Psoas muscle (tissue), 8 donors: ENCODE results near the gene KLHDC7A. TPM values are rescaled to one million over a fixed set of nuclear protein-coding genes. Genes with fewer than 3 reads are reported as not detected.

Experiments
- ATAC-seq, 4 donors: fragments of 200-7000 bp; cut with Tn5 transposase; one replicate each; pipeline ENCODE4 v1.9.1; 2020; ENCODE audit warnings: moderate library complexity in 3 of 4, mild to moderate bottlenecking in 2 of 4
- DNase-seq, 2 donors: peaks; one replicate each; pipeline ENCODE4 v3.0.0-alpha.2; 2020
- H3K27ac ChIP-seq: fragments of 200-600 bp; one replicate; pipeline ENCODE4 v1.8.0; 2022
- H3K27me3 ChIP-seq, 3 donors: fragments of 200-600 bp in 1 of 3; one replicate each; pipeline versions ENCODE4 v1.6.1 to v1.8.0; 2013 to 2022; ENCODE audit warnings: low read length in 2 of 3, mild to moderate bottlenecking in 2 of 3, moderate library complexity in 1 of 3; ENCODE audit not compliant: insufficient read depth in 3 of 3
- H3K36me3 ChIP-seq, 2 donors: fragments of 200-600 bp in 1 of 2; one replicate each; pipeline versions ENCODE4 v1.6.1 to v1.8.0; 2013 to 2022; ENCODE audit warnings: low read depth in 1 of 2, mild to moderate bottlenecking in 1 of 2, moderate library complexity in 1 of 2; ENCODE audit not compliant: insufficient read depth in 1 of 2
- H3K4me1 ChIP-seq: fragments of 200-600 bp; one replicate; pipeline ENCODE4 v1.8.0; 2022
- H3K4me3 ChIP-seq: fragments of 200-600 bp; one replicate; pipeline ENCODE4 v1.8.0; 2022; ENCODE audit warnings: mild to moderate bottlenecking
- H3K9me3 ChIP-seq: fragments of 200-600 bp; one replicate; pipeline ENCODE4 v1.8.0; 2022
- WGBS, 3 donors: extraction: QIAGEN DNeasy Blood & Tissue Kit; methylation state at CpG; one replicate each; pipeline versions ENCODE4 v1.1.6 to v1.1.7; 2013; 5-methylcytosine and 5-hydroxymethylcytosine counted together
- intact Hi-C, 2 donors: fragments of 100-400 bp; cut with DNase I; formaldehyde crosslinking; loops; one replicate each; pipeline versions ENCODE4 v1.11.0 to v1.14.2; 2022
- polyA plus RNA-seq, 3 donors: library from polyadenylated mRNA; stranded (reverse); fragments of 200-250 nt; gene quantifications; one replicate each; pipeline ENCODE4 v1.2.3, GENCODE V29; 2013
- total RNA-seq, 4 donors: library from RNA; stranded (reverse); fragmentation: NEBNext Ultra II Directional in 2 of 4; extraction: Animal tissue kit (Norgen Biotek cat#: 25700) in 2 of 4; gene quantifications; one replicate each; pipeline versions ENCODE4 v1.2.1 to v1.2.4, GENCODE V29; 2021 to 2023
- TF ChIP-seq, protein P1 (sequence below): fragments of 200-600 bp; IDR thresholded peaks from one replicate; pipeline ENCODE4 v1.8.0; 2022; ENCODE audit warnings: antibody characterized with exemption
- donor health status: healthy with polysubstance abuse.
- donor health status: DM: no; HTN: no; CAD: no; lungs with moderate emphysema.
- donor health status: Bipolar disorder and iron deficiency.
- donor health status: healthy.
- donor health status: DM: yes; HTN: yes; CAD: no.
- donor health status: DM: no; HTN: no; CAD: no.
- donor health status: DM: no; HTN: no; CAD: no.
- donor health status: DM: yes; HTN: yes; CAD: no.

The KLHDC7A gene
- total and polyA plus RNA-seq, 7 donors, result 0.01 TPM; not detected in 6

DNA sequence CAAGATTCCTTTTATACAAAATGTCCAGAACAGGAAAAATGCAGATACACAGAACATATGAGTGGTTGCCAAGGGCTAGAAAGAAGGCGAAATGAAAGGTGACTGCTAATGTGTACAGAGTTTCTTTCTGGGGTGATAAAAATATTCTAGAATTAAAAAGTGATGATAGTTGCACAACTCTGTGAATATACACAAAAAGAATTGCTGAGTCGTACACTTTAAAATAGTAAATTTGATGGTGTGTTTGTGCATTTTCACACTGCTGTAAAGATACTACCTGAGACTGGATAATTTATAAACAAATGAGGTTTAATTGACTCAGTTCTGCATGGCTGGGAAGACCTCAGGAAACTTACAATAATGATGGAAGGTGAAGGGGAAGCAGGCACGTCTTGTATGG is 23.9 kb downstream of the KLHDC7A start:
- ATAC-seq (no peak), DNase-seq (no peak)
- Histone ChIP-seq H3K4me1 (no peaks in the 10 kb centered on the region), H3K27me3 (peaks cover under 1 to 9% (median 4%) of the 10 kb centered on the region in 3 donors), H3K9me3 (peaks cover 14% of the 10 kb centered on the region), H3K4me3 (no peak overlapping the region), H3K27ac (no peak overlapping the region), H3K36me3 (no peaks in the 10 kb centered on the region)
- TF ChIP-seq, protein P1, sequence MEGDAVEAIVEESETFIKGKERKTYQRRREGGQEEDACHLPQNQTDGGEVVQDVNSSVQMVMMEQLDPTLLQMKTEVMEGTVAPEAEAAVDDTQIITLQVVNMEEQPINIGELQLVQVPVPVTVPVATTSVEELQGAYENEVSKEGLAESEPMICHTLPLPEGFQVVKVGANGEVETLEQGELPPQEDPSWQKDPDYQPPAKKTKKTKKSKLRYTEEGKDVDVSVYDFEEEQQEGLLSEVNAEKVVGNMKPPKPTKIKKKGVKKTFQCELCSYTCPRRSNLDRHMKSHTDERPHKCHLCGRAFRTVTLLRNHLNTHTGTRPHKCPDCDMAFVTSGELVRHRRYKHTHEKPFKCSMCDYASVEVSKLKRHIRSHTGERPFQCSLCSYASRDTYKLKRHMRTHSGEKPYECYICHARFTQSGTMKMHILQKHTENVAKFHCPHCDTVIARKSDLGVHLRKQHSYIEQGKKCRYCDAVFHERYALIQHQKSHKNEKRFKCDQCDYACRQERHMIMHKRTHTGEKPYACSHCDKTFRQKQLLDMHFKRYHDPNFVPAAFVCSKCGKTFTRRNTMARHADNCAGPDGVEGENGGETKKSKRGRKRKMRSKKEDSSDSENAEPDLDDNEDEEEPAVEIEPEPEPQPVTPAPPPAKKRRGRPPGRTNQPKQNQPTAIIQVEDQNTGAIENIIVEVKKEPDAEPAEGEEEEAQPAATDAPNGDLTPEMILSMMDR, result no peak
- intact Hi-C loops, result no loop called here
- 68 to 79% (median 72%) methylated on average over 3 of the region's 3 CpGs for WGBS, 3 donors

DNA sequence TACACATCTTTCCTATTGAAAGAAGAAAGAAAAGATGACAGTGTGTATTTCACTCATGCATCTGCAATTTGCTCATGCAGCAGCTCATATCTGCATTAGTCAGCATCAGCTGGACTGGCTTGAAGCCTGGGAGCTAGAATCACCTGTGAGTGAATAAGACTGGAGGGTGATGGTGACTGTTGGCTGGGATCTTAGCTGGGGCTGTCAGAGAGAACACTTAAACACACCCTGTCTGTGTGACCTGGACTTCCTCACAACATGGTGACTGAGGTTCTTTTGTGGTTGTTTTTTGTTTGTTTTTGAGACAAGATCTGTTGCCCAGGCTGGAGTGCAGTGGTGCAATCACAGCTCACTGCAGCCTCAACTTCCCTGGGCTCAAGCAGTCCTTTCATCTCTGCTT is 24.9 kb downstream of the KLHDC7A start:
- intact Hi-C loops, result no loop called here
- TF ChIP-seq, protein P1, result no peak
- H3K4me1 ChIP-seq, result no peaks in the 10 kb centered on the region
- peaks cover 14% of the 10 kb centered on the region for H3K9me3 ChIP-seq
- peaks cover 0 to 5% (median 2%) of the 10 kb centered on the region in 3 donors for H3K27me3 ChIP-seq
- no peak overlapping the region for H3K4me3 ChIP-seq
- ATAC-seq, result no peak
- DNase-seq, result no peak
- H3K27ac ChIP-seq, result no peak overlapping the region
- H3K36me3 ChIP-seq, result no peaks in the 10 kb centered on the region

GRCh38 chr1:18508084-18508483 is 27.4 kb downstream of the KLHDC7A start:
- no peak for DNase-seq
- WGBS, 3 donors, result 93 to 100% (median 93%) methylated on average over 1 of the region's 1 CpG

DNA sequence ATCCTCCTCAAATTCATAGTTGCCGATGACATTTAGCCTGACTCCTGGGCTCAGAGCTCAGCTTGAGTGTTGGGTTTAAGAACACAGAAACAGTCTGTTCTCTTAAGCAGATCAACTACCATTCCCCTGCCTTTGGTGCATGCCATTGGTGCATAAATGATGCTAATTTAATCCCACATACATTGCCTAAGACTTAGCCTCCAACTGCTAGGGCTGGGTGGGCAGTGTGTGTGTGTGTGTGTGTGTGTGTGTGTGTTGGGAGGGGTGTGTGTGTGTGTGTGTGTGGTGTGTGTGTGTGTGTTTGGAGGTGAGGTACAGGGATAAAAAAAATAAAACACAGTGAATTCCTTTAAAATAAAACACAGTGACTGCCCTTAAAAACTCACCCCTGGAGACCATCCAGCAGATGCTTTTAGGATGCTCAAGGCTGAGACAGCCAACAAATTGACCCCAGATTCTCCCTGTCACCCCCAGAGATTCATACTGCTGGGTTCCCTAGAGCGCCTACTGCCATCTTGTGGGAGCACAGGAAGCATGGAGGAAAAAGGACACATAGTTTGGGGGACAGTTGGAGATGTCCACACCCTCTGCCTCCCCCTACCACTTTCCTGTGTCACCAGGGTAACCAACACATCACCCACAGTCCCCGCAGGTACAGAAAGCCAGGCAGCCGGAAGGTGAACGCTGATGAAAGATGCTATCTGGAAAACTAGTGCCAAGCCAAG is 30.6 kb downstream of the KLHDC7A start:
- WGBS, 3 donors, result 78 to 85% (median 85%) methylated on average over 5 of the region's 5 CpGs
- intact Hi-C loops, result no loop called here
- DNase-seq, result no peak
- Histone ChIP-seq H3K4me3 (no peak overlapping the region), H3K36me3 (no peaks in the 10 kb centered on the region), H3K4me1 (no peaks in the 10 kb centered on the region), H3K27ac (no peak overlapping the region), H3K27me3 (no peaks in the 10 kb centered on the region), H3K9me3 (peaks cover 24% of the 10 kb centered on the region)
- TF ChIP-seq, protein P1, result no peak
- no peak for ATAC-seq

More at GRCh38 chr1:18508084-18508483, 27.4 kb downstream of the KLHDC7A start:
- no peak overlapping the region for H3K27ac ChIP-seq
- H3K4me1 ChIP-seq, result no peaks in the 10 kb centered on the region
- no peak for ATAC-seq
- no peaks in the 10 kb centered on the region for H3K27me3 ChIP-seq
- peaks cover 14% of the 10 kb centered on the region for H3K9me3 ChIP-seq
- intact Hi-C loops, result no loop called here
- H3K36me3 ChIP-seq, result no peaks in the 10 kb centered on the region
- H3K4me3 ChIP-seq, result no peak overlapping the region
- TF ChIP-seq, protein P1, result no peak

DNA sequence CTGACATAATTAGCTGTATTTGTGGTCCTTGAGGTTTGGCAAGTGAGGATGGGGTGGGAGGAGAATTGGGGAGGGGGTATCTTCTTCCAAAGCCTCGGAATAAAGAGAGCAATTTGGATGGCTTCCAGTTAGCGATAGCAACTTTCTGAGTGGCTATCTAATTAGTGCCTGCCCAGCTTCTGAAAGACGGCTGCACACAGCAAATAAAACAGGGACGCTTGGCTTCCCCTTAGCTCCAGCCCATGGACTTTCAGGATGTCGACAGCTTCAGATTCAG is 31.1 kb downstream of the KLHDC7A start:
- TF ChIP-seq, protein P1, result no peak
- DNase-seq (no peak), ATAC-seq (no peak)
- Histone ChIP-seq H3K36me3 (no peaks in the 10 kb centered on the region), H3K4me3 (no peak overlapping the region), H3K27ac (no peak overlapping the region), H3K27me3 (no peaks in the 10 kb centered on the region), H3K9me3 (peaks cover 26% of the 10 kb centered on the region), H3K4me1 (no peaks in the 10 kb centered on the region)
- intact Hi-C loops, result no loop called here
- WGBS, 3 donors, result 60 to 71% (median 67%) methylated on average over 5 of the region's 5 CpGs
